Ovary (tissue), 9 donors: ENCODE measurements around the gene CD300H. TPM values are rescaled to one million over a fixed set of nuclear protein-coding genes. Genes with fewer than 3 reads are reported as not detected.

Experiments
- DNase-seq, 5 donors: peaks; one replicate each; pipeline ENCODE4 v3.0.0-alpha.2; 2019 to 2020
- H3K27ac ChIP-seq, 2 donors: fragments of 200-600 bp; one replicate each; pipeline versions ENCODE4 v1.5.1 to v1.8.0; 2019 to 2022
- H3K27me3 ChIP-seq: fragments of 200-600 bp; one replicate; pipeline ENCODE4 v1.8.0; 2022
- H3K36me3 ChIP-seq: fragments of 200-600 bp; sonication (generic); one replicate; pipeline ENCODE4 v1.5.1; 2019
- H3K4me1 ChIP-seq: one replicate; pipeline ENCODE4 v1.8.1; 2013; ENCODE audit warnings: mild to moderate bottlenecking, moderate library complexity; ENCODE audit not compliant: insufficient read depth
- H3K4me3 ChIP-seq: fragments of 200-600 bp; sonication (generic); one replicate; pipeline ENCODE4 v1.5.1; 2017
- H3K9me3 ChIP-seq, 2 donors: fragments of 200-600 bp in 1 of 2; sonication (generic) in 1 of 2; one replicate each; pipeline versions ENCODE4 v1.5.1 to v1.8.1; 2013 to 2019; ENCODE audit warnings: mild to moderate bottlenecking in 1 of 2, moderate library complexity in 1 of 2
- EP300 ChIP-seq: sonication (generic); formaldehyde crosslinking; IDR thresholded peaks from one replicate; pipeline ENCODE4 v1.6.1; 2017; ENCODE audit warnings: antibody characterized with exemption
- POLR2A ChIP-seq: fragments of 450-650 bp; IDR thresholded peaks from one replicate; pipeline ENCODE4 v1.6.1; 2017; ENCODE audit warnings: antibody characterized with exemption, mild to moderate bottlenecking, moderate library complexity
- WGBS, 3 donors: extraction: QIAGEN DNeasy Blood & Tissue Kit in 1 of 3; methylation state at CpG; one replicate each; pipeline versions ENCODE4 v1.1.5 to v1.1.7; 2013 to 2017; 5-methylcytosine and 5-hydroxymethylcytosine counted together
- intact Hi-C, 4 donors: fragments of 100-400 bp; cut with DNase I; formaldehyde crosslinking; loops; one replicate each; pipeline versions ENCODE4 v1.11.0 to v1.15.1; 2022 to 2023
- polyA plus RNA-seq, 2 donors: library from polyadenylated mRNA; stranded (reverse); fragments of 200-250 nt in 1 of 2; fragments of 350-450 nt in 1 of 2; fragmentation: Illumina TruSeq in 1 of 2; extraction: RNeasy Lipid Tissue Mini Kit (QIAGEN cat#74804) in 1 of 2; gene quantifications; one replicate each; pipeline ENCODE4 v1.2.3, GENCODE V29; 2013 to 2014
- total RNA-seq, 7 donors: library from RNA; depleted of rRNA in 2 of 7; stranded (reverse); fragments of >200 nt in 2 of 7; fragmentation: NEBNext Ultra II Directional in 3 of 7; extraction: Animal tissue kit (Norgen Biotek cat#: 25700) in 3 of 7; gene quantifications; one replicate each; pipeline versions ENCODE4 v1.1.0 to v1.2.4, GENCODE V29; 2016 to 2023
- TF ChIP-seq, protein P1 (sequence below), 3 donors: fragments of 450-650 bp in 2 of 3; fragments of 200-600 bp in 1 of 3; IDR thresholded peaks; one replicate each; pipeline versions ENCODE4 v1.5.1 to v1.8.0; 2016 to 2022; ENCODE audit warnings: antibody characterized with exemption in 3 of 3, mild to moderate bottlenecking in 1 of 3
- donor health status: DM: no; HTN: no; CAD: no; lungs with moderate emphysema.
- donor health status: DM: no; HTN: no; CAD: no.
- donor health status: Bipolar disorder and iron deficiency.
- donor health status: DM: yes; HTN: yes; CAD: no.
- donor health status: DM: no; HTN: no; CAD: no.
- donor health status: DM: yes; HTN: yes; CAD: no.

CD300H gene
- total and polyA plus RNA-seq, 9 donors, result not detected

DNA sequence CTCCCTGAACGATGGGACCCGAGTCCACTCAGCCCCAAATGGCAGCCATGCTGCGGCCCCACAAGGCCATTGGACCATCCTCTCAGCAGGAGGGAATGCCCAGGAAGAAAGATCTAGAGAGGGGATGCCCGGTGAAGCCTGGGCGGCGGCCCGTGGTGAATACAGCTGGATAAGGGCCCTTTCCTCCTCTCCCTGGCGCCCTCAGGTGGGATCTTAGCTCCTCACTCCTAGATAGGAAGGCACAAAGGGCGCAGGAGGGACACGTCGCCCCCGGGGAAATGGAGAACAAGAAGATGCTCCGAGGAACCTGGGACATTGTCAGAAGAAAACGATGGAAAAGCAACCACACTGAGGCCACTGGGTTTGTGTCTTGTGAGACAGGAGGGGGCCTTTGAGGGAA, 23.9 kb downstream of the CD300H start:
- no peak overlapping the region for H3K4me3 ChIP-seq
- no peaks in the 10 kb centered on the region for H3K36me3 ChIP-seq
- H3K27me3 ChIP-seq, result no peaks in the 10 kb centered on the region
- 69 to 81% (median 72%) methylated on average over 14 of the region's 14 CpGs for WGBS, 3 donors
- H3K9me3 ChIP-seq, result no peaks in the 10 kb centered on the region
- intact Hi-C loops, result no loop called here
- H3K4me1 ChIP-seq, result no peaks in the 10 kb centered on the region
- no peak overlapping the region for H3K27ac ChIP-seq
- TF ChIP-seq, protein P1, sequence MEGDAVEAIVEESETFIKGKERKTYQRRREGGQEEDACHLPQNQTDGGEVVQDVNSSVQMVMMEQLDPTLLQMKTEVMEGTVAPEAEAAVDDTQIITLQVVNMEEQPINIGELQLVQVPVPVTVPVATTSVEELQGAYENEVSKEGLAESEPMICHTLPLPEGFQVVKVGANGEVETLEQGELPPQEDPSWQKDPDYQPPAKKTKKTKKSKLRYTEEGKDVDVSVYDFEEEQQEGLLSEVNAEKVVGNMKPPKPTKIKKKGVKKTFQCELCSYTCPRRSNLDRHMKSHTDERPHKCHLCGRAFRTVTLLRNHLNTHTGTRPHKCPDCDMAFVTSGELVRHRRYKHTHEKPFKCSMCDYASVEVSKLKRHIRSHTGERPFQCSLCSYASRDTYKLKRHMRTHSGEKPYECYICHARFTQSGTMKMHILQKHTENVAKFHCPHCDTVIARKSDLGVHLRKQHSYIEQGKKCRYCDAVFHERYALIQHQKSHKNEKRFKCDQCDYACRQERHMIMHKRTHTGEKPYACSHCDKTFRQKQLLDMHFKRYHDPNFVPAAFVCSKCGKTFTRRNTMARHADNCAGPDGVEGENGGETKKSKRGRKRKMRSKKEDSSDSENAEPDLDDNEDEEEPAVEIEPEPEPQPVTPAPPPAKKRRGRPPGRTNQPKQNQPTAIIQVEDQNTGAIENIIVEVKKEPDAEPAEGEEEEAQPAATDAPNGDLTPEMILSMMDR (IDR thresholded peaks at IDR 0.05), result no peak
- TF ChIP-seq POLR2A, result no peak
- no peak for TF ChIP-seq EP300
- no peak for DNase-seq

DNA sequence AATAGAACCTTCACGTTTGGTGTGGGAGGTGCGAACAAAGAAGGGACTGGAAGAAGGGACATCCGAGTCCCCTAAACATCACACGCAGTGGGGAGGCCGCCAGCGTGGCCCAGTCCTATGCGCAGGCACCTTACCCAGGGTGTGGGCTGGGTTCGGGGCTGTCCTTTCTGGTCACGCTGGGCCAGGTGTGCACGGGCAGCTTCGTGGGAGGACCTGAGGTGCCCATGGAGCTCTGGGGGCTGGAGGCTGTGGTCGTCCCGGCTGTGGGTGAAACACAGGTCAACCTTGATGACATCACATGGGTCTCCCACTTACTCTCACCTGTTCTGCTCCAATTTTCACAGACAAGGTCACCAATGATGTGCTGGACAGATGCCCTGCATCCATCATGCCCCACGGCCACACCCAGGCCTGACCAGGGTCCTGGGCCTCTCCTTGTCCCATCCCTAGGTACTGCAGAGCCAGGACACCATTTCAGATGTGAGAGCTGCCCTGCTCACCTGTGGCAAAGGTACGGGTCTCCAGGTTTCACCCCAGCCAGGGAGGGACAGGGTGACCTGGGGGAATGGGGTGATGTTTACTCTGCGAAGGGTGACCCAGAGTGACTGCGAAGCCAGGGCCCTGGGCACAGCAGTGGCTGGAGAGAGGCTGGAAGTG, 24.5 kb downstream of the CD300H start:
- WGBS, 3 donors, result 83 to 86% (median 84%) methylated on average over 17 of the region's 17 CpGs

DNA sequence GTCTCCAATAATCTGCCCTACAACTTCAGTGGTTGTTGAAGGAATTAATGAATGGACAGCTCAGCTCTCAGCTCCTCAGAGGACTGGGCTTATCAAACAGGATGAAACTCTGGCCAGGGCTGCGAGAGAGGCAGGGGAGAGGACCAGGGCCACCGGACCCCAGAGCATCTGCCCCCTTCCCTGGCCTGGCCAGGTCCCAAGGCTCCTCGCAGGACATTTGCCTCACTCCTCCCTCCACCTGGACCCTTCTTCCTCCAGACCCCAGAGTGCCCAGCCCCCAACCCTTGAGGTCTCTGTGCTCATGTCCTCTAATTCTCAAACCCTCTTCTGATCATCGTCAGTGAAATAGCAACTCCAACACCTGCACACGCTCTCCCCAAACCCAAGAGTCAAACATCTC, 25.1 kb downstream of the CD300H start:
- DNase-seq, result no peak

More for the DNA sequence above, 24.5 kb downstream of the CD300H start:
- Histone ChIP-seq H3K36me3 (no peaks in the 10 kb centered on the region), H3K4me1 (no peaks in the 10 kb centered on the region), H3K27me3 (no peaks in the 10 kb centered on the region), H3K27ac (no peak overlapping the region), H3K4me3 (no peak overlapping the region), H3K9me3 (no peaks in the 10 kb centered on the region)
- DNase-seq, result no peak
- TF ChIP-seq EP300 (no peak), POLR2A (no peak)
- TF ChIP-seq, protein P1 (IDR thresholded peaks at IDR 0.05), result no peak
- intact Hi-C loops, result no loop called here

DNA sequence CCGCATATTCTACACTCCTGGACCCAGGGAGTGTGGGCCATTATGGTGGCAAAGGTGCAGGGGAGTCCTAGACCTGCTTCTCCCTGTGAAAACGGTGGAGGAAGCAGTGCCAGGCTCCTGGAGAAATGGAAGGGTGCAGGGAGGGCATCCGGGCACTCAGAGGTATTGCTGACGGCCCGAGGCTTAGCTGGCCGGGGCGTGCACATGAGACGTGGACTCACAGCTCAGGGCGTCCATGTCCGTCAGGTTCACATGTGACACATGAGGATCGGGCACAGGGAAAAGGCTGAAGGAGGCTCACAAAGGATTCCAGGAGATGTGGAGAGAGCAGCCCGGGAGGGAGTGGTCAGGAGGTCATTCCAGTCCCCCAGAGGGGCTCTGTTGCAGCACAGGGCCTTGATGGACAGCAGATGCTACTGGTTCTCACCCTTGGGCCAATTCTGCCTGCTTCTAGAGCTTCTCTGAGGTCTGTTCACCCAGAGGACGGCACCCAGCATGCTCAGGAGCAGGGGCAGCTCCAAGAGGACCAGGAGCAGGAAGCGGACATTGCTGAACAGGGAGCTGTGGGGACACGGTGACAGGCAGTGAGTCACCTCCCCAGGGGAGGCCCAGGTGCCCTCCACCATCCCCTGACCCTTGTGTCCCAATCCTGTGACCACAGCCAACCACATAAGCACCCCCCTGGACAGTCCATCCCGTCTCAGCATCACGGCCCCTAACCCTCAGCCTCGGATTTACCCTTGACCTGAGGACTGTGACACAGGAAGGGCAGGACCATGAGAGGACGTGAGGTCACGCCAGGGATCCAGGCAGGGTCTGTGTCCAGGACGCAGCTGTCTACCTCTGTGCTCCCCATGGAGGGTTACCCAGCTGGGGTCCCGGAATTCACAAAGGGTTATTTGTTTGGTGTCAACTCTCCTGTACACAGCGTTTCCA, 25.9 kb downstream of the CD300H start:
- Histone ChIP-seq H3K27ac (no peak overlapping the region), H3K9me3 (no peaks in the 10 kb centered on the region), H3K36me3 (no peaks in the 10 kb centered on the region), H3K4me1 (no peaks in the 10 kb centered on the region), H3K4me3 (no peak overlapping the region), H3K27me3 (no peaks in the 10 kb centered on the region)
- WGBS, 3 donors, result 74 to 76% (median 75%) methylated on average over 23 of the region's 23 CpGs
- TF ChIP-seq EP300 (no peak), POLR2A (no peak)
- TF ChIP-seq, protein P1 (IDR thresholded peaks at IDR 0.05), result no peak
- intact Hi-C loops, result no loop called here
- DNase-seq, result no peak

More for the DNA sequence above, 25.1 kb downstream of the CD300H start:
- Histone ChIP-seq H3K4me1 (no peaks in the 10 kb centered on the region), H3K36me3 (no peaks in the 10 kb centered on the region), H3K27me3 (no peaks in the 10 kb centered on the region), H3K9me3 (no peaks in the 10 kb centered on the region), H3K27ac (no peak overlapping the region), H3K4me3 (no peak overlapping the region)
- no peak for TF ChIP-seq POLR2A
- TF ChIP-seq EP300, result no peak
- TF ChIP-seq, protein P1 (IDR thresholded peaks at IDR 0.05), result no peak
- intact Hi-C loops, result no loop called here
- WGBS, 3 donors, result 76 to 85% (median 79%) methylated on average over 5 of the region's 5 CpGs
